Lower lobe of right lung (tissue), 2 donors: ENCODE data around the gene HCN2. TPM values are rescaled to one million over a fixed set of nuclear protein-coding genes. Genes with fewer than 3 reads are reported as not detected.

Experiments used
- ATAC-seq, 2 donors: fragments of 200-7000 bp; cut with Tn5 transposase; one replicate each; pipeline ENCODE4 v1.9.1; 2020 to 2022; ENCODE audit warnings: mild to moderate bottlenecking in 2 of 2, moderate library complexity in 2 of 2
- DNase-seq: peaks from one replicate; pipeline ENCODE4 v3.0.0-alpha.2; 2020
- H3K27ac ChIP-seq: fragments of 200-600 bp; one replicate; pipeline ENCODE4 v1.8.0; 2022
- H3K27me3 ChIP-seq: fragments of 200-600 bp; one replicate; pipeline ENCODE4 v1.8.0; 2022; ENCODE audit warnings: low read depth
- H3K36me3 ChIP-seq: fragments of 200-600 bp; one replicate; pipeline ENCODE4 v1.8.0; 2022; ENCODE audit warnings: mild to moderate bottlenecking
- H3K4me1 ChIP-seq: fragments of 200-600 bp; one replicate; pipeline ENCODE4 v1.8.0; 2022
- H3K4me3 ChIP-seq: fragments of 200-600 bp; one replicate; pipeline ENCODE4 v1.8.0; 2022; ENCODE audit warnings: mild to moderate bottlenecking
- H3K9me3 ChIP-seq: fragments of 200-600 bp; one replicate; pipeline ENCODE4 v1.8.0; 2022
- CTCF ChIP-seq: fragments of 200-600 bp; IDR thresholded peaks from one replicate; pipeline ENCODE4 v1.8.0; 2022; ENCODE audit warnings: antibody characterized with exemption, mild to moderate bottlenecking
- intact Hi-C: fragments of 100-400 bp; cut with DNase I; formaldehyde crosslinking; loops from one replicate; pipeline ENCODE4 v1.11.0; 2022
- total RNA-seq: library from RNA; stranded (reverse); fragmentation: NEBNext Ultra II Directional; extraction: Animal tissue kit (Norgen Biotek cat#: 25700); gene quantifications from one replicate; pipeline ENCODE4 v1.2.1, GENCODE V29; 2021
- donor health status: DM: no; HTN: yes; CAD: no; lungs with severe emphysema.

Gene HCN2
- total RNA-seq, 1 donor from 2014 or later = 0.24 TPM

- DNase-seq = no peak
- intact Hi-C loops = no loop called here
These were observed 62.3 kb downstream of the HCN2 start for GRCh38 chr19:651991-652390.

GRCh38 chr19:652467-653389, 63.0 kb downstream of the HCN2 start:
- ATAC-seq (no peak), DNase-seq (no peak)
- peaks cover 4% of the 10 kb centered on the region for H3K4me1 ChIP-seq
- peaks cover 75% of the 10 kb centered on the region for H3K36me3 ChIP-seq
- H3K27me3 ChIP-seq = no peaks in the 10 kb centered on the region
- TF ChIP-seq CTCF = no peak
- no peak overlapping the region for H3K27ac ChIP-seq
- intact Hi-C loops = no loop called here
- H3K9me3 ChIP-seq = no peaks in the 10 kb centered on the region
- H3K4me3 ChIP-seq = no peak overlapping the region

More at GRCh38 chr19:651991-652390, 62.3 kb downstream of the HCN2 start:
- Histone ChIP-seq H3K27ac (no peak overlapping the region), H3K9me3 (no peaks in the 10 kb centered on the region), H3K4me3 (no peak overlapping the region), H3K27me3 (no peaks in the 10 kb centered on the region), H3K36me3 (peaks cover 82% of the 10 kb centered on the region), H3K4me1 (no peaks in the 10 kb centered on the region)
- no peak for ATAC-seq
- no peak for TF ChIP-seq CTCF

GRCh38 chr19:653425-653824, 63.7 kb downstream of the HCN2 start:
- Histone ChIP-seq H3K9me3 (no peaks in the 10 kb centered on the region), H3K27me3 (no peaks in the 10 kb centered on the region), H3K4me3 (no peak overlapping the region), H3K36me3 (peaks cover 68% of the 10 kb centered on the region), H3K27ac (no peak overlapping the region), H3K4me1 (peaks cover 11% of the 10 kb centered on the region)
- ATAC-seq = no peak
- TF ChIP-seq CTCF = no peak
- DNase-seq = no peak
- intact Hi-C loops = no loop called here

- peaks cover 45% of the 10 kb centered on the region for H3K36me3 ChIP-seq
- DNase-seq = no peak
- ATAC-seq = no peak
- TF ChIP-seq CTCF = no peak
- no peaks in the 10 kb centered on the region for H3K27me3 ChIP-seq
- no peak overlapping the region for H3K4me3 ChIP-seq
- H3K4me1 ChIP-seq = peaks cover 33% of the 10 kb centered on the region
- no peaks in the 10 kb centered on the region for H3K9me3 ChIP-seq
- H3K27ac ChIP-seq = no peak overlapping the region
- intact Hi-C loops = no loop called here
These were observed 66.0 kb downstream of the HCN2 start for GRCh38 chr19:655691-656090.

GRCh38 chr19:656751-657559, 67.3 kb downstream of the HCN2 start:
- Histone ChIP-seq H3K27me3 (no peaks in the 10 kb centered on the region), H3K27ac (no peak overlapping the region), H3K9me3 (no peaks in the 10 kb centered on the region), H3K36me3 (peaks cover 32% of the 10 kb centered on the region), H3K4me3 (no peak overlapping the region), H3K4me1 (peaks cover 46% of the 10 kb centered on the region)
- DNase-seq (no peak), ATAC-seq (no peak)
- no peak for TF ChIP-seq CTCF
- intact Hi-C loops = no loop called here
